ENCODE data around the gene CRYZL1.

CRYZL1 gene

DNA sequence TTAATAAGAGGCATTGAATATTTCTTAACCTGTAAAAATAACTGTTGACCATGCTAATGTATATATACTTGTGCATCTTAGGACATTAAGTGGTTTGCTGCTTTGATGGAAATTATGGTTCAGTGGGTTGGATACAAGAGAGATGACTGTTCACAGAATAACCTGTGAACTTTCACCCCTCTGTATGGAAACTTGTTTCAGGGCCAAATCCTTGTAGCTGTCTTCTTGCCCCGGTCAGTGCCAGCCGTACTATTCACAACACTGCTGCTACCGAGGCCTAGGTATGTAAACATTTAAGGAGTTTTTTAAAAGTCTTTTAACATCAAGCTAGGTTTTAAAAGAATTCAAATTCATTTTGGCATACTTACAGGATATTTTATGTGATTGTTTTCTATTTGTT, 69.2 kb downstream of the CRYZL1 start:
- TF ChIP-seq, protein P1, sequence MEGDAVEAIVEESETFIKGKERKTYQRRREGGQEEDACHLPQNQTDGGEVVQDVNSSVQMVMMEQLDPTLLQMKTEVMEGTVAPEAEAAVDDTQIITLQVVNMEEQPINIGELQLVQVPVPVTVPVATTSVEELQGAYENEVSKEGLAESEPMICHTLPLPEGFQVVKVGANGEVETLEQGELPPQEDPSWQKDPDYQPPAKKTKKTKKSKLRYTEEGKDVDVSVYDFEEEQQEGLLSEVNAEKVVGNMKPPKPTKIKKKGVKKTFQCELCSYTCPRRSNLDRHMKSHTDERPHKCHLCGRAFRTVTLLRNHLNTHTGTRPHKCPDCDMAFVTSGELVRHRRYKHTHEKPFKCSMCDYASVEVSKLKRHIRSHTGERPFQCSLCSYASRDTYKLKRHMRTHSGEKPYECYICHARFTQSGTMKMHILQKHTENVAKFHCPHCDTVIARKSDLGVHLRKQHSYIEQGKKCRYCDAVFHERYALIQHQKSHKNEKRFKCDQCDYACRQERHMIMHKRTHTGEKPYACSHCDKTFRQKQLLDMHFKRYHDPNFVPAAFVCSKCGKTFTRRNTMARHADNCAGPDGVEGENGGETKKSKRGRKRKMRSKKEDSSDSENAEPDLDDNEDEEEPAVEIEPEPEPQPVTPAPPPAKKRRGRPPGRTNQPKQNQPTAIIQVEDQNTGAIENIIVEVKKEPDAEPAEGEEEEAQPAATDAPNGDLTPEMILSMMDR (IDR thresholded peaks at IDR 0.05; ENCODE audit: extremely low read depth, missing control alignments), result no peak
- DNase-seq (ENCODE audit: low spot score), result no peak

DNA sequence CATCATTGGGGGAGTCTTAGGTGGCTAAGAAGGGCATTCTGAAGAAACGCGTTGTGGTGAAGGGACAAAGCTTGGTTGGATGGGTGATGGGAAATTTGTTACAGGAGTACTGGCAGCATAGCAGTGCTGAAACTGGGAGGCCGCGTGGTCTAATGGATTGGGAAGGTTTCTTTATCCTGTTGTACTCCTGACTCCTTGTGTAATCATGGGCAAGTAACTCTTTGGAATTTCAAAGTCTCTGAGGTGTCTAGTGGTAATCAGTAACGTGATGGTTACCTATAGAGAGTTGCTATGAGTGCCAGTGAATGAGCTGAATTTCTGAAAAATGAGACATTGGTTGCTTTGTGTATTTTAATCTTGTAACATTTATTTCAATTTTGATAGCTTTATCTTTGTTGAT, 71.5 kb downstream of the CRYZL1 start:
- TF ChIP-seq, protein P1 (IDR thresholded peaks at IDR 0.05; ENCODE audit: extremely low read depth, missing control alignments), result no peak
- no peak for DNase-seq (ENCODE audit: low spot score)

DNA sequence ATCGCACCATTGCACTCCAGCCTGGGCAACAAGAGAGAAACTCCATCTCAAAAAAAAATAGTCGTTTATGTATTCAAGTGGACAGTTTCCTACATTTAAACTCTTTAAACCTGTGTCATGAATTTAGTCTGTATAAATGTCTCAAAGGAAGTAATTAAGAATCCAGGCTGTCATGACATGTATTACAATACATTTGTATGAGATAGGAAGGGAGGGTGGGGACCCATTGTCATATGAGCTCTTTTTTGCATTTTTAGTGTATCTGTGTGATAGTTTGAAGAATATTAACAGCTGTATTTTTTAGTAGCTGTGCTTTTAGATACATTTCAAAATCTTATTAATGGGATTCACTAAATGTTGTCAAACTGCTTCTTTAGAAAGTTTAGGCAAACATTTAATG, 73.1 kb downstream of the CRYZL1 start:
- TF ChIP-seq, protein P1 (IDR thresholded peaks at IDR 0.05; ENCODE audit: extremely low read depth, missing control alignments), result no peak
- DNase-seq (ENCODE audit: low spot score), result no peak

DNA sequence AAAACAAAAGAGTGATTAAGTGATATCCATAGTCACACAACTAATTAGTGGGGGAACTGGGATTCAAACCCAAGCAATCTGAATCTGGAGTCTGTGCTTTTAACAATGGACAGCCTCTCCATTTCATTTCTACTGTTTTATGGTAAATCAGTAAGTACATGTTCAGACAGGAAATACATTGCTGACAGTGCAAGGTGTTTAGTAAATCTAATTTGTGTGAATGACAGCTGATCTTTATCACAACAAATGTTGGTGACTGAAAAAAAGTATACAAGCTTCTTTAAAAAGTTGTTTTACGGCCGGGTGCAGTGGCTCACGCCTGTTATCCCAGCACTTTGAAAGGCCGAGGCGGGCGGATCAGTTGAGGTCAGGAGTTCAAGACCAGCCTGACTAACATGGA, 73.6 kb downstream of the CRYZL1 start:
- DNase-seq (ENCODE audit: low spot score), result no peak
- TF ChIP-seq, protein P1 (IDR thresholded peaks at IDR 0.05; ENCODE audit: extremely low read depth, missing control alignments), result no peak

DNA sequence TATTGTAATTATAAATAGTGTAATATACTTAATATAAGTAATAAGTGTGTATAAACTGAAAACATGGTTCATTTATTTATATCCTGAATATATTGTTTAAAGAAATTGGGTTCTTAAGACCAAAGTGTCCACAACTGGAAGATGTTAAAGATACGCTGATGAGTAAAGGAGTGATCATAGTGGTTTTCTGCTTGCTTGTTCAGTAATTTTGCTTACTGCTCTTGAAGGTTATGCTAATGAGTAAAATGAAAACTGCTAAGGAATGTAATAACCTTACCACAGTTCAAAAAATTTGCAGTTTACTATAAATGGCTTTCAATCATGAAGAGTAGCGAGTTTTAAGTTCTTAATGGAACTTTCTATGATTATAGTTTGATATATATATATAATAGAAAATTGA, 75.0 kb downstream of the CRYZL1 start:
- no peak for DNase-seq (ENCODE audit: low spot score)
- TF ChIP-seq, protein P1 (IDR thresholded peaks at IDR 0.05; ENCODE audit: extremely low read depth, missing control alignments), result no peak

DNA sequence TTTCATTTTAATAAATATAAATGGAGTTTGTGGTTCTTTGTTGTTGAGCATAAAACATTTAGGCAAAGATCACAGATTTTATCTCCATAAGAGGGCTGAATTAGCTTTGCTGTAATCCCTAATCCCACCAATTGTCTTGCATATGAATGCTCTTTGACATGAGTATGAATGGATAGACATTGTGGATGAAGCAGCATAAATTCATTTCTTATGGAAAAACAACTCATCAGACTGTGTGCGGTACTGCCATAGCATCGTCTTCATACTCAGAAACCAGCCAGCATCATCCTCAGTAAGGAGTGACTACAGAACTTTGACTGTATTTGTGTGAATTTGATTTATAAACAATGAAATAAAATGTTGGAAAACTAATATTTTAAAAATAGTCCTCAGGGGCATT, 79.2 kb downstream of the CRYZL1 start:
- TF ChIP-seq, protein P1 (IDR thresholded peaks at IDR 0.05; ENCODE audit: extremely low read depth, missing control alignments), result no peak
- no peak for DNase-seq (ENCODE audit: low spot score)

DNA sequence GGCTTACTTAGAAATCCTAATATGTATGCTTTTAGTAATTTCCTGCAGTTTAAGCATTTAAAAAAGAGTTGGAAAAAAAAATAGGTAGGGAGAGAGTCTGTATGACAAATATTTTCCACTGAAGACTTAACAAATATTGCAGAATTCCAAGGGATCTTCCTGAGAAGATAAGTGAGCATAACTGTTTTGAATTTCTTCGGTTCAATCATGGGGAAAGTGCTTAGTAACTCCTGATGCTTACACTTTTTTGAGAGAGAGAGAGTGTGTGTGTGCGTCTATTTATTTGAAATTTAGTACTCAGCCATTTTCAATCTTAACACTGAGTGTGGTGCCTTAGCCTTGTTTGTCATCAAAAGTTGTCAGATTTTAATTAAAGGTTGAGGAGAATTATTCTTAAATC, 80.2 kb downstream of the CRYZL1 start:
- TF ChIP-seq, protein P1 (IDR thresholded peaks at IDR 0.05; ENCODE audit: extremely low read depth, missing control alignments), result no peak
- DNase-seq (ENCODE audit: low spot score), result no peak

Measured in GM20000 (cell line).